COLO668 (cell line): ENCODE data around the gene CORO2A.
A peak's percentile ranks its signal among the peaks of the same experiment; 100 is the strongest.
"Not testable (repeated sequence)": the region's sequence is repeated elsewhere in the genome, so short reads cannot be mapped to it uniquely, and the experiment has no call there.

Source experiments
- DNase-seq: peaks from one replicate; lab custom pipeline; 2025; ENCODE audit not compliant: unreplicated experiment; lab: John Stamatoyannopoulos, UW

The CORO2A gene

GRCh38 chr9:98087420-98088354, 104.8 kb downstream of the CORO2A start:
- DNase-seq, result peak; percentile 37

DNA sequence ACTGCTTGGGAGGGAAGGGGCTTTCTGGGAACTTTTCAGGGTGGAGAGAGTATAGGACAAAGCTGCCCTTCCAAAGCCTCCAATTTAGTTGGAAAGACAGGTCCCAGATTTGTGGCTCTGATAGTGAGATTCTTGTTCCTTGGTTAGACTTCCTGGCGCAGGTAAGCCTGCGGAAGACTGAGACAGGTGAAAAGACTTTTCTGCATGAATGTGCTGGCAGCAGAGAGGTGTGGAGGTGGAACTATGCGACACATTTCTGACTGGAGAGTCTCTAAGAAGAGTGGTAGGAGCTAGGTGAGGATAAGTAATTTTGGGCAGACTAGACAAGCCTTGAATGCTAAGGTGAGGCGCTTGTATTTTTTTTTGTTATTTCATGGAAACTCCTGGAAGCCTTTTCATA, 106.0 kb downstream of the CORO2A start:
- no peak for DNase-seq

DNA sequence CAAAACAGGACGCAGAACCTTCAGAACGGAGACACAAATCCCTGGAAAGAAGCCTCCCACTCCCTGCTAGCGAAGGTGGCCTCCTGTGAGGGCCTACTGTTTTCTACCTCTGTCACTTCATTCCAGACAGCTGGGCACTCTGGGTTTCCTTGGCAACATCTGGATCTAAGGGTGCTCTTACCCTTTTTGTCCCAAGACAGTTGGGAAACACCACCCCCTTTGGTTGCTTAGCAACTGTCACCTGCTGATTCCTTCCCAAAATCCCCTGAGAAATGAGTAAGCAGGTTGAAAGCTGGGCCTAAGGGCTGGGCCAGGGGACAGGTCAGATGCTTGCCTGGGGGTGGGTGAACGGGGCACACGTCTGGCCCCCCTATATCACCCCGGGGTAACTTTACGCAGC, 106.5 kb downstream of the CORO2A start:
- DNase-seq, result no peak

DNA sequence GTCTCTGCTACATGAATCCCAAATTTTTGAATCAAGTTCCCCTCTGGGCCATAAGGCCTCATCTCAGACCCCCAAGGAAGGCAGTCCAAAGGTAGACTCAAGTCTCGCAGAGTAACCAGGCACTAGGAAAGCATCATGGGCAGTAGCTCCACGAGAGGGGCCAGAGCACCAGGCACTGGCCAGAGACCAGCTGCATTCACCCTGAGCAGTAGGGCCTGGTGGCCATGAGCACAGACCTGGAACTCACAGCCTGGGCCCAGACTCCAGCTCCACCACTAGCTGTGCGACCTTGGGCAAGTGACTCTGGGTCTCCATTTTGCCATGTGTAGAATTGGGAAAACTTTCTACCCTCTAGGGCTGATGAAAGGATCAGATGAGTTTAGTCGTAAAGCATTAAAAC, 107.4 kb downstream of the CORO2A start:
- DNase-seq, result no peak

DNA sequence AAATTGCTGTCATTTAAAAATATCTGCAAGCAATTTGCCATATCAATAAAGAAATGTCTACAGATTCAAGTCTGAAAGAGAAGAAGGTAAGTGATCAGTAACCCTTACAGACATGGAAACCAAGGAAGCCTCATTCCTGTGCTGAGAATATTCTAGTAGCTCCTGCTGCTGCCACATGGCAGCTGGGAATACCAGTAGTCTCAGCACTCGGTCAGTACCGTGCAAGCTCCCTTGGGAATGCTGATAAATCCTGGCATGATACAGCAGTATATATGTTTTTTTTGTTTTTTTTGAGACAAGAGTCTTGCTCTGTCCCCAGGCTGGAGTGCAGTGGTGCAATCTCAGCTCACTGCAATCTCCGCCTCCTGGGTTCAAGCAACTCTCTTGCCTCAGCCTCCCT, 108.0 kb downstream of the CORO2A start:
- no peak for DNase-seq

- DNase-seq, result no peak
Observed at GRCh38 chr9:98083566-98084183, 108.8 kb downstream of the CORO2A start.

DNA sequence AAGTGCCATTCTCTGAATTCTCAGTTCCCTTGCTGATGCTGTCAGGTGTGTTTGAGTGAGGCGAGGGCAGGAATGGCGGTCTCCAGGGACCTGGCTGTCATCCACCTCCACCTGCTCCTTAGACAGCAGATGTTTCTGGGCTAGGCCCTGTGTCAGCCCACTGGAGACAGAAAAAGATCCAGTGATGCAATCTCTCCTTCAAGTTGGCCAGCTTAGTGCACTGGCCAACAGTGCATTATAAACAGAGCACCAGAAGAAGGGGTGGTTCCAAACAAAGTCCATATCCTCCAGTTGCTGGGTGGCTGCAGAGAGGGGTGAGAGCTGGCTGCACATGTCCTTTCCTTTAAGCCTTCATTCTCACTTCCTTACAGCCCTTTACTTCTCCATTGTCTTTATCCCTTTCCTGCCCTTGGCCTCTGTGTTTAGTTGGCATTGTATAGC, 109.4 kb downstream of the CORO2A start:
- no peak for DNase-seq

GRCh38 chr9:98081477-98082219, 110.8 kb downstream of the CORO2A start:
- DNase-seq, result no peak

DNA sequence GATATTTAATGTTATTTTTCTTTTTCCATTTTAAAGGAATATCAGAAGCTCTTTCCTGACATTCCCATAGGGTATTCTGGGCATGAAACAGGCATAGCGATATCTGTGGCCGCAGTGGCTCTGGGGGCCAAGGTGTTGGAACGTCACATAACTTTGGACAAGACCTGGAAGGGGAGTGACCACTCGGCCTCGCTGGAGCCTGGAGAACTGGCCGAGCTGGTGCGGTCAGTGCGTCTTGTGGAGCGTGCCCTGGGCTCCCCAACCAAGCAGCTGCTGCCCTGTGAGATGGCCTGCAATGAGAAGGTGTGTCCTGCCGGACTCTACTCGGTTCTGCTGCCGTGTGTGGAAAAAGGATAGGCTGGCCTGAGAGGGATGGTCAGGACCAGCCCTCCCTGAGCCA, 111.7 kb downstream of the CORO2A start:
- DNase-seq, result no peak

DNA sequence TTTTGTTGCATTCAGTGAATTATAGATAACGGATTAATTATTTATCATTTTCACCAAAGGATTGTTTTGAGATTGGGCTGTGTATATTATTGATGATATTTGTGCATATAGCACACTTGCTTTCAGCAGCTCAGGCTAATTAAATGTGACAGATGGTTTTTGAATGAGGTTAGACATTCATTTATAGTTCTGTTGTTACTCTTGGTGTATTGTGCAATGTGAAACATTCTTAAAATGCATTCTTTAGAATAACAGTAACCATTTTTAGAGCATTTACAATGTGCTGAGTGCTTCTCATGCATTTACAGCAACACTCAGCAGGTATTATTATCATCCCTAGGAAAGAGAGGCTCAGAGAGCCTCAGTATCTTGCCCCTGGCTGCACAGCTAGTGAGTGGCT, 112.1 kb downstream of the CORO2A start:
- DNase-seq, result no peak

DNA sequence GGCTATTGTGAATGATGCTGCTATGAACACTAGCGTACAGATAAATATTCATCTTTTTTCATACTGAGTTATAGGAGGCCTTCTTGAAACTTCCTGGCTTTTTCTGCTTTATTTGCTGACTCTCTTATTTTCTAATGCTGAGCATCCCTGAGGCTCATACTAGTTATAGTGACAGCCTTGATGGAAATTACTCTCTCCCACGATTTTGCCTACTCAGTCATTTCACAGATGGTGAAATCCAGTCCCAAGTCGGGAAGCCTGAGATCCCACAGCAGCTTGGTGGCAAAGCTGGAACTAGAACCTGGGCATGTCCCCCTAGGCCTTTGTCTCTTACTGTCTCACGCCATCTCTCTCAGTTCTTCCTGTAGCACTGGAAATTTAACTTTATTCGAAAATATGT, 113.5 kb downstream of the CORO2A start:
- DNase-seq, result no peak

DNA sequence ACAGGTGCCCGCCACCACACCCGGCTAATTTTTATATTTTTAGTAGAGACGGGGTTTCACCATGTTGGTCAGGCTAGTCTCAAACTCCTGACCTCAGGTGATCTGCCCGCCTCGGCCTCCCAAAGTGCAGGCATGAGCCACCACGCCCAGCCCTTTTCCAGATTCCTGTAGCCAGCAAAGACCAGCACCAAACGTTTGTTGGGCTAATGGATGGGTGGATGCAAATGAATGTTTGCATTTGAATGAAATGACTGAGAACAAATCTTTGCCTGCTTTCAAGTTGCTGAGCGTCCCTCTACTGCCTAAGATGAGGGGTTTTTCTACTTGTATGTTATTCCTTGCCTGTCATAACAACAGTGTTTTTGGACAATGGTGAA, 115.9 kb downstream of the CORO2A start:
- DNase-seq, result not testable (repeated sequence)

DNA sequence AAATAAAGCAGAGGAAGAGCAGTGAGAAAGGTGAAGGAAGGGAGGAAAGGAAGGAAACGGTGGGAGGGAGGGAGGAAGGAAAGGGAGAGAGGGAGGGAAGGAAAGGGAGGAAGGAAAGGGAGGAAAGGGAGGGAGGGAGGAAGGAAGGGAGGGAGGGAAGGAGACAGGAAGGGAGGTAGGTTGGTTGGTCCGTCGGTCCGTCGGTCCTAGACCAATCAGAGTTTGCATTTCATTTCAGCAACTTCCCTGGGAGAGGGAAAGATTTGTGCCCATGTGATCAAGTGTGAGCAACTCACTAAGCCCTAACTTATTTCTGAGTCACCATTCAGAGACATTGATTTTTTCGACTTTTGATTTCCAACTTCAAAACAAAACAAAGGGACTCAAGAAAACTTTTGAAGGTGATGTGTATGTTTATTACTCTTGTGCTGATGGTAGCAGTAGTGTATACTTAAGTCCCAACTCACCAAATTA, 117.1 kb downstream of the CORO2A start:
- no peak for DNase-seq

- peak; percentile 53 for DNase-seq
Observed at GRCh38 chr9:98074115-98074990, 118.1 kb downstream of the CORO2A start.

DNA sequence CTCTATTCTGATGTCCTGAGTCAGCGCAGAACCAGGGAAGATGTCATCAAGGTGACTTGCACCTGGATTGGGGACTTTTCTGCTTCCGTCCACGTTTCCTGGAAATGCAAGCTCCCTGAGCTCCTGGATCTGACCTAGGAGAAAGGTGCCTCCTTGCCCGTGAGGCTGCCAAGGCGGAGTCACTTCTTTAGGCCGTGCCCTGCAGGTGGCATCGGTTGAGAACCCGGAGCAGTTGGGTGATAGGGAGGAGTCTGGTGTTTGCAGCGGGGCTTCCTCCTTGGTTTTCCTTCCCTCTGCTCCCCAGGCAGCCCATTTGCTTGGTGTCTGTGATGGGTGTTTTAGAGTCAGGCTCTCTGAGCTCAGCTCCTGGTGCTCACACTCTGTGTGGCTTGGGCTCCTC, 120.7 kb downstream of the CORO2A start:
- no peak for DNase-seq
